Body of pancreas (tissue), 4 donors: ENCODE measurements around the gene SMARCAD1.

Experiments
- POLR2A ChIP-seq, 3 donors: fragments of 450-650 bp; IDR thresholded peaks; one replicate each; pipeline ENCODE4 v1.6.1; 2016; ENCODE audit warnings: antibody characterized with exemption in 3 of 3, mild to moderate bottlenecking in 2 of 3
- TF ChIP-seq, protein P1 (sequence below), 7 experiments: fragments of 450-650 bp in 4 of 7; fragments of 200-600 bp in 3 of 7; sonication (generic) in 3 of 7; IDR thresholded peaks; one replicate each; pipeline ENCODE4 v1.5.1; 2016 to 2019; ENCODE audit warnings: antibody characterized with exemption in 7 of 7

DNA sequence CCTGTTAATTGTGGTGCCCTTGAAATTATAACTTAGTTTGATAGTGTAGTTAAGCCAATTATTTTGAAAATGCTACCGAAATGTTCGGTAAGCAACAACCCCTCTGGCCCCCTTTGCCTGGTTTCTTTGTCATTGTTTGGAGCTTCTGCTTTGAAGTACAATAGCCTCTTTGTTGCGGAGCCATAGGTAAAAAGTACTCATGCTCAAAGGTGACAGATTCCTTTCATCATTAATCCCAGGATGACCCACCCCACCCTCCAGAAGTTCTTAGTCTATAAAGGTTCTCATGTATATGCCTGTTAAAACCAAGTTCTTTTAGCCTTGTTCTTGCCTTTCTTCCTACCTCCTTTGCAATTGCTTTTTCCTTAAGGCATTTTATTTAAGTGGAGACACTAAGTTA is 42.4 kb upstream of the SMARCAD1 start:
- TF ChIP-seq, protein P1, sequence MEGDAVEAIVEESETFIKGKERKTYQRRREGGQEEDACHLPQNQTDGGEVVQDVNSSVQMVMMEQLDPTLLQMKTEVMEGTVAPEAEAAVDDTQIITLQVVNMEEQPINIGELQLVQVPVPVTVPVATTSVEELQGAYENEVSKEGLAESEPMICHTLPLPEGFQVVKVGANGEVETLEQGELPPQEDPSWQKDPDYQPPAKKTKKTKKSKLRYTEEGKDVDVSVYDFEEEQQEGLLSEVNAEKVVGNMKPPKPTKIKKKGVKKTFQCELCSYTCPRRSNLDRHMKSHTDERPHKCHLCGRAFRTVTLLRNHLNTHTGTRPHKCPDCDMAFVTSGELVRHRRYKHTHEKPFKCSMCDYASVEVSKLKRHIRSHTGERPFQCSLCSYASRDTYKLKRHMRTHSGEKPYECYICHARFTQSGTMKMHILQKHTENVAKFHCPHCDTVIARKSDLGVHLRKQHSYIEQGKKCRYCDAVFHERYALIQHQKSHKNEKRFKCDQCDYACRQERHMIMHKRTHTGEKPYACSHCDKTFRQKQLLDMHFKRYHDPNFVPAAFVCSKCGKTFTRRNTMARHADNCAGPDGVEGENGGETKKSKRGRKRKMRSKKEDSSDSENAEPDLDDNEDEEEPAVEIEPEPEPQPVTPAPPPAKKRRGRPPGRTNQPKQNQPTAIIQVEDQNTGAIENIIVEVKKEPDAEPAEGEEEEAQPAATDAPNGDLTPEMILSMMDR (IDR thresholded peaks at IDR 0.05) = no peak
- TF ChIP-seq POLR2A (IDR thresholded peaks at IDR 0.05) = no peak
